Upper lobe of right lung (tissue), 1 donor: ENCODE data around the gene RNF213. TPM values are rescaled to one million over a fixed set of nuclear protein-coding genes. Genes with fewer than 3 reads are reported as not detected.

Experiments
- ATAC-seq: fragments of 200-7000 bp; cut with Tn5 transposase; one replicate; pipeline ENCODE4 v1.9.1; 2020; ENCODE audit warnings: mild to moderate bottlenecking, moderate library complexity
- DNase-seq: peaks from one replicate; pipeline ENCODE4 v3.0.0-alpha.2; 2020
- H3K27ac ChIP-seq: fragments of 200-600 bp; one replicate; pipeline ENCODE4 v1.8.0; 2022
- H3K27me3 ChIP-seq: fragments of 200-600 bp; one replicate; pipeline ENCODE4 v1.8.0; 2022; ENCODE audit warnings: mild to moderate bottlenecking
- H3K36me3 ChIP-seq: fragments of 200-600 bp; one replicate; pipeline ENCODE4 v1.8.0; 2022
- H3K4me1 ChIP-seq: fragments of 200-600 bp; one replicate; pipeline ENCODE4 v1.8.0; 2022
- H3K4me3 ChIP-seq: fragments of 200-600 bp; one replicate; pipeline ENCODE4 v1.8.0; 2022; ENCODE audit warnings: mild to moderate bottlenecking
- H3K9me3 ChIP-seq: fragments of 200-600 bp; one replicate; pipeline ENCODE4 v1.8.0; 2022
- intact Hi-C: fragments of 100-400 bp; cut with DNase I; formaldehyde crosslinking; loops from one replicate; pipeline ENCODE4 v1.11.0; 2022
- total RNA-seq: library from RNA; stranded (reverse); fragmentation: NEBNext Ultra II Directional; extraction: Animal tissue kit (Norgen Biotek cat#: 25700); gene quantifications from one replicate; pipeline ENCODE4 v1.2.1, GENCODE V29; 2021
- TF ChIP-seq, protein P1 (sequence below): fragments of 200-600 bp; IDR thresholded peaks from one replicate; pipeline ENCODE4 v1.8.0; 2022; ENCODE audit warnings: antibody characterized with exemption
- donor health status: DM: no; HTN: yes; CAD: no; lungs with severe emphysema.

RNF213 gene
- total RNA-seq, 1 donor from 2014 or later, result 236 TPM

DNA sequence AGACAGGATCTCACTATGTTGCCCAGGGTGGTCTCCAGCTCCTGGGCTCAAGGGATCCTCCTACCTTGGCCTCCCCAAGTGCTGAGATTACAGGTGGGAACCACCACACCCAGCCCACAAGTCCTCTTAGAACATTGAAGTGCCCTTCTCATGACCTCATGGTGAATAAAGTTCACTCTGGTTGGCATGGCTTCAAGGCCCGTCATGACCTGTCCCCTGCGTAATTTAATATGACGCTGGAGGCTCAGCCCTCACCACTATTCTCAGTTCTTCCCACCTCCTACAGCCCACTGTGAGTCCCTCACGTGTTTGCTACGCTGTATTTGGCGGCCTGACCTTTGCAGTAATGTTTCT, 156.3 kb downstream of the RNF213 start:
- H3K9me3 ChIP-seq, result no peaks in the 10 kb centered on the region
- no peak for ATAC-seq
- H3K27ac ChIP-seq, result no peak overlapping the region
- peaks cover 19% of the 10 kb centered on the region for H3K36me3 ChIP-seq
- no peak overlapping the region for H3K4me3 ChIP-seq
- intact Hi-C loops, result no loop called here
- peaks cover 27% of the 10 kb centered on the region for H3K4me1 ChIP-seq
- TF ChIP-seq, protein P1, sequence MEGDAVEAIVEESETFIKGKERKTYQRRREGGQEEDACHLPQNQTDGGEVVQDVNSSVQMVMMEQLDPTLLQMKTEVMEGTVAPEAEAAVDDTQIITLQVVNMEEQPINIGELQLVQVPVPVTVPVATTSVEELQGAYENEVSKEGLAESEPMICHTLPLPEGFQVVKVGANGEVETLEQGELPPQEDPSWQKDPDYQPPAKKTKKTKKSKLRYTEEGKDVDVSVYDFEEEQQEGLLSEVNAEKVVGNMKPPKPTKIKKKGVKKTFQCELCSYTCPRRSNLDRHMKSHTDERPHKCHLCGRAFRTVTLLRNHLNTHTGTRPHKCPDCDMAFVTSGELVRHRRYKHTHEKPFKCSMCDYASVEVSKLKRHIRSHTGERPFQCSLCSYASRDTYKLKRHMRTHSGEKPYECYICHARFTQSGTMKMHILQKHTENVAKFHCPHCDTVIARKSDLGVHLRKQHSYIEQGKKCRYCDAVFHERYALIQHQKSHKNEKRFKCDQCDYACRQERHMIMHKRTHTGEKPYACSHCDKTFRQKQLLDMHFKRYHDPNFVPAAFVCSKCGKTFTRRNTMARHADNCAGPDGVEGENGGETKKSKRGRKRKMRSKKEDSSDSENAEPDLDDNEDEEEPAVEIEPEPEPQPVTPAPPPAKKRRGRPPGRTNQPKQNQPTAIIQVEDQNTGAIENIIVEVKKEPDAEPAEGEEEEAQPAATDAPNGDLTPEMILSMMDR, result no peak
- DNase-seq, result no peak
- no peaks in the 10 kb centered on the region for H3K27me3 ChIP-seq

DNA sequence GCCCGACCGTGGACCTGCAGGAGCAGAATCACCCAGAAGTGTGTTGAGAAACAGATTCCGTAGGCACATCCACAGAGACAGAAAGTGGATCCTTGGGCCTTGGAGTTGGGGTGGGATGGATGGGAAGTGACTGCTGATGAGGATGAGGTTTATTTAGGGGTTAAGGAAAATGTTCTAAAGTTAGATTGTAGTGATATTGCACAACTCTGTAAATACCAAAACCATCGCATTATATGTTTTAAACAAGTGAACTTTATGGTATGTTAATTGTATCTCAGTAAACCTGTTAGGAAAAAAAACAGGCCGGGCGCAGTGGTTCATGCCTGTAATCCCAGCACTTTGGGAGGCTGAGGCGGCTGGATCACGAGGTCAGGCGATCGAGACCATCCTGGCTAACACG, 157.9 kb downstream of the RNF213 start:
- ATAC-seq (no peak), DNase-seq (no peak)
- Histone ChIP-seq H3K4me1 (peaks cover 27% of the 10 kb centered on the region), H3K27me3 (no peaks in the 10 kb centered on the region), H3K36me3 (peaks cover 19% of the 10 kb centered on the region), H3K9me3 (no peaks in the 10 kb centered on the region), H3K4me3 (no peak overlapping the region), H3K27ac (no peak overlapping the region)
- intact Hi-C loops, result no loop called here
- TF ChIP-seq, protein P1, result no peak

DNA sequence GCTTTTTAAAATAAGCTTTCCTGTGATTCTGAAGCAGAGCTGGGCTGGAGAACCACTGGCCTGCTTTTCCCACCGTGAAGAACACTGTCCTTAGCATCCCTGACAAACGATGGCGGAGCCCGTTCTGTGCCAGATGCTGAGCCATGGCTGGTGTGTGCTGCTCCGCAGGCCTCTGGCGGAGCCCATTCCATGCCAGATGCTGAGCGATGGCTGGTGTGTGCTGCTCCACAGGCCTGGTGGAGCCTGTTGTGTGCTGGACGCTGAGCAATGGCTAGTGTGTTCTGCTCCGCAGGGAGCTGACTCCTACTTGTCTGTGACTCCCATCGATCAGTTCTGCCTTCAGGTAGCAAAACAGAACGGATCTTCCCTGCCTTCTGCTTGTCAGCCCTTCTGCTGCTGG, 158.6 kb downstream of the RNF213 start:
- Histone ChIP-seq H3K4me1 (peaks cover 20% of the 10 kb centered on the region), H3K9me3 (no peaks in the 10 kb centered on the region), H3K4me3 (no peak overlapping the region), H3K36me3 (peaks cover 19% of the 10 kb centered on the region), H3K27ac (no peak overlapping the region), H3K27me3 (no peaks in the 10 kb centered on the region)
- TF ChIP-seq, protein P1, result no peak
- intact Hi-C loops, result no loop called here
- ATAC-seq (no peak), DNase-seq (no peak)

DNA sequence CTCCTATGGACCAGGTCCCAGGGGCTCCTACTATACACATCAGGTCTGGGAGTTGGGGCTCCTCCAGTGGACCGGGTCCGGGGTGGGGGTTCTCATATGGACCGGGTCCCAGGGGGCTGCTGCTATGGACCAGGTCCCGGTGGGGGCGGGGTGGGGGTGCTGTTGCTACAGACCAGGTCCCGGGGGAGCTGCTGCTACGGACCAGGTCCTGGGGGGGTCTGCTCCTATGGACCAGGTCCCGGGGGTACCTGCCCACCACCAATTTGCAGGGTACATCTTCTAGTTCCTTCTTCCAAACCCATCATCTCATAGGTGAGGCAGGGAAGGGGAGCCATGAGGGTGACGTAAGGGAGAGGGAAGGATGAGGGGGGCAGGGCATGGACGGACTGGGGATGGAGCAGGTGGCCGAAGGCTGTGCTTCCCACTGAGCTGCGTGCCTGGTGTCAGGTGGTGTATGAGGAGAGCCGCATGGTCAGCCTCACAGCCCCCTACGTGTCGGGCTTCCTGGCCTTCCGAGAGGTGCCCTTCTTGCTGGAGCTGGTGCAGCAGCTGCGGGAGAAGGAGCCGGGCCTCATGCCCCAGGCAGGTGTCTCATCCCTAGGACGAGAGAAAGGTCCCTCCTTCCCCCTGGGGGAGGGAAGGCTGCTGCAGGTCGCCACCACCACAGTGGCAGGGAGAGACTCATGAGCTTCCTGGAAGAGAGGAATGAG, 160.9 kb downstream of the RNF213 start:
- intact Hi-C loops, result loop anchor here (10.0 kb wide), 1 partner anchor 153 kb away; no protein-coding TSS in a partner anchor
- no peak overlapping the region for H3K27ac ChIP-seq
- H3K36me3 ChIP-seq, result peaks cover 19% of the 10 kb centered on the region
- H3K27me3 ChIP-seq, result no peaks in the 10 kb centered on the region
- no peak overlapping the region for H3K4me3 ChIP-seq
- ATAC-seq (no peak), DNase-seq (no peak)
- TF ChIP-seq, protein P1, result no peak
- H3K4me1 ChIP-seq, result peaks cover 7% of the 10 kb centered on the region
- H3K9me3 ChIP-seq, result no peaks in the 10 kb centered on the region

DNA sequence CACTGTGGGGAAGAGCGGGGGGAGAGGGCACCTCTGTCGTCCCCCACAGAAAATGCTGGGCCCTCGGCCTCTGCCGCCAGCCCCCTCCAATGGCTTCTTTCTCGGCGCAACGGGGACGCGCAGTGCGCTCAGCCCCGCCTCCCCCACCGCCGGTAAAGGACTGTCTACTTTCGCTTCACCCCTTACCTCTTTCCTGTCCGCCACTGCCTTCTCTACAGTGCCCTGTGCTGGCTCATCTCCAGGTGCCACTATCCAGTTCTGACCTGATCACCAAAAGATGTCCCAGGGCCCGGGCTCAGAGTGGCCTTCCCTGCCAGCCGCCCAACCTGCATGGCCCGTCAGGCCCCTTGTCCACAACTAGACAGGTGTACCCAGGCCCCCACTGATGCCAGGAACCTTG, 161.6 kb downstream of the RNF213 start:
- peaks cover 14% of the 10 kb centered on the region for H3K36me3 ChIP-seq
- no peaks in the 10 kb centered on the region for H3K27me3 ChIP-seq
- DNase-seq (no peak), ATAC-seq (no peak)
- intact Hi-C loops, result loop anchor here (10.0 kb wide), 1 partner anchor 153 kb away; no protein-coding TSS in a partner anchor
- no peak overlapping the region for H3K27ac ChIP-seq
- TF ChIP-seq, protein P1, result no peak
- H3K9me3 ChIP-seq, result no peaks in the 10 kb centered on the region
- no peak overlapping the region for H3K4me3 ChIP-seq
- H3K4me1 ChIP-seq, result peaks cover 6% of the 10 kb centered on the region
